Activated naive CD4-positive, alpha-beta T cell treated with anti-CD3 and anti-CD28 coated beads, Interleukin-2, amount 10 ng/mL, durations not matched to agents 7 days and 5 days (primary cell): ENCODE results near the gene CDC42SE2.

ENCODE experiments used
- CTCF ChIA-PET: fragments of 350-600 bp; sonication (Branson Sonifier 250); formaldehyde crosslinking; loops from one replicate; lab custom pipeline; 2021; ENCODE audit warnings: antibody characterized with exemption; lab: Charles Lee
- DNase-seq: peaks from one replicate; pipeline ENCODE4 v3.0.0-alpha.2; 2020
- H3K27ac Mint-ChIP-seq: one replicate; pipeline ENCODE4 v1.8.0; 2021; ENCODE audit warnings: mild to moderate bottlenecking, moderate library complexity, mixed read lengths
- H3K27me3 Mint-ChIP-seq: one replicate; pipeline ENCODE4 v1.8.0; 2021; ENCODE audit warnings: mild to moderate bottlenecking, mixed read lengths
- H3K36me3 Mint-ChIP-seq: one replicate; pipeline ENCODE4 v1.8.0; 2021; ENCODE audit warnings: mixed read lengths
- H3K4me1 Mint-ChIP-seq: one replicate; pipeline ENCODE4 v1.8.0; 2021; ENCODE audit warnings: mixed read lengths
- H3K4me3 Mint-ChIP-seq: one replicate; pipeline ENCODE4 v1.8.0; 2021; ENCODE audit warnings: mild to moderate bottlenecking, moderate library complexity, mixed read lengths
- H3K9me3 Mint-ChIP-seq: one replicate; pipeline ENCODE4 v1.8.0; 2021; ENCODE audit warnings: mixed read lengths

CDC42SE2 gene, protein sequence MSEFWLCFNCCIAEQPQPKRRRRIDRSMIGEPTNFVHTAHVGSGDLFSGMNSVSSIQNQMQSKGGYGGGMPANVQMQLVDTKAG

GRCh38 chr5:131263648-131264450 is at the start of gene CDC42SE2:
CDC42SE2 (plus strand) TSS chr5:131264053; CDS start chr5:131359494, 95,441 bp downstream.
- DNase-seq, result peak; percentile 88
- peaks cover 54% of the 10 kb centered on the region for H3K4me1 Mint-ChIP-seq

GRCh38 chr5:131214609-131215227 is 49.1 kb upstream of the CDC42SE2 start:
- CTCF ChIA-PET, result interaction anchor here (1.2 to 1.5 kb wide), 2 partner anchors 35 to 168 kb away, joined by 3 to 4 read pairs; no protein-coding TSS in a partner anchor
- H3K27ac Mint-ChIP-seq, result no peak overlapping the region
- H3K27me3 Mint-ChIP-seq, result no peaks in the 10 kb centered on the region

More at GRCh38 chr5:131263648-131264450, at the start of gene CDC42SE2:
- Mint-ChIP-seq H3K9me3 (no peaks in the 10 kb centered on the region), H3K36me3 (peaks cover 34% of the 10 kb centered on the region), H3K4me3 (peak within 1 kb of the TSS; percentile 82), H3K27ac (peak within 1 kb of the TSS; percentile 95), H3K27me3 (no peaks in the 10 kb centered on the region)
- CTCF ChIA-PET, result interaction anchor here (1.0 to 3.1 kb wide), 10 partner anchors 10 to 132 kb away, joined by 3 to 32 read pairs (median 6); no protein-coding TSS in a partner anchor

GRCh38 chr5:131217791-131218190 is 46.1 kb upstream of the CDC42SE2 start:
- DNase-seq, result no peak
- H3K9me3 Mint-ChIP-seq, result no peaks in the 10 kb centered on the region
- no peak overlapping the region for H3K27ac Mint-ChIP-seq
- H3K36me3 Mint-ChIP-seq, result peaks cover 8% of the 10 kb centered on the region
- H3K27me3 Mint-ChIP-seq, result no peaks in the 10 kb centered on the region
- no peak overlapping the region for H3K4me3 Mint-ChIP-seq
- CTCF ChIA-PET, result no interaction called here
- H3K4me1 Mint-ChIP-seq, result peaks cover 18% of the 10 kb centered on the region

More at GRCh38 chr5:131214609-131215227, 49.1 kb upstream of the CDC42SE2 start:
- Mint-ChIP-seq H3K9me3 (no peaks in the 10 kb centered on the region), H3K36me3 (peaks cover 7% of the 10 kb centered on the region), H3K4me3 (no peak overlapping the region), H3K4me1 (peaks cover 42% of the 10 kb centered on the region)
- DNase-seq, result no peak

DNA sequence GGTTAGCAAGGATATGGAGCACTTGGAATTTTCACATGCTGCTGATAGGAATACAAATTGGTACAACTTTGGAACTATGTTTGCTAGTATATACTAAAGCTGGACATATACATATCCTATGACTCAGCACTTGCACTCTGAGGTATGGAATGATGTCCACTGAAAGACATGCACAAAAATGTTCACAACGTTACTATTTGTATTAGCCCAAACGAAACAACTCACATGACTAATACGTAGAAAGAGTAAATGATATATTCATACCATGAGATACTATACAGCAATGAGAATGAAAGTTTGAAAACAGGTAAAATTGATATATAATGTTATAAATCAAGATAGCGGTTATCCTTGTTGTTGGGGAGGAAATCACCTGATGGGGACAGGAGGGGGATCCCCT is 45.5 kb upstream of the CDC42SE2 start:
- Mint-ChIP-seq H3K9me3 (no peaks in the 10 kb centered on the region), H3K4me3 (no peak overlapping the region), H3K27me3 (no peaks in the 10 kb centered on the region), H3K27ac (no peak overlapping the region), H3K4me1 (peaks cover 18% of the 10 kb centered on the region), H3K36me3 (peaks cover 8% of the 10 kb centered on the region)
- CTCF ChIA-PET, result no interaction called here
- no peak for DNase-seq

DNA sequence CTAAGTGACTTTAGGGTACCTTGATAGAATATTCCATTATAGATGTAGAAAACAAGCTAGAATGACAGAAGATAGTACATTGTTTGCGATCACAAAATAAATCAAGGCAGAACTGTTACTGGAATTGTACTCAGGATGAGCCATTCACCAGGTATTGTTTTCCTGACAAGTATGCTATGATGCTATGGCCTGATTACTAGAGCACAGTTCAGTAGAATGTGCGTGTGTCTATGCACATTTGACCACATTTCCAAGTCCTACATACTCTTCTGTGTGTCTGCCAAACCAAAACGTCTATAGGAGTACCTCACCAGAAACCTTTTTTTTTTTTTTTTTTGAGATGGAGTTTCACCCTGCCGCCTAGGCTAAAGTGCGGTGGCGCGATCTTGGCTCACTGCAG is 43.3 kb upstream of the CDC42SE2 start:
- H3K4me1 Mint-ChIP-seq, result peaks cover 4% of the 10 kb centered on the region
- peaks cover 4% of the 10 kb centered on the region for H3K36me3 Mint-ChIP-seq
- no peaks in the 10 kb centered on the region for H3K27me3 Mint-ChIP-seq
- H3K27ac Mint-ChIP-seq, result no peak overlapping the region
- H3K4me3 Mint-ChIP-seq, result no peak overlapping the region
- no peaks in the 10 kb centered on the region for H3K9me3 Mint-ChIP-seq
- CTCF ChIA-PET, result no interaction called here
- no peak for DNase-seq

GRCh38 chr5:131221008-131221703 is 42.7 kb upstream of the CDC42SE2 start:
- DNase-seq, result no peak
- Mint-ChIP-seq H3K4me3 (no peak overlapping the region), H3K27ac (no peak overlapping the region), H3K27me3 (no peaks in the 10 kb centered on the region), H3K9me3 (no peaks in the 10 kb centered on the region), H3K4me1 (peaks cover 4% of the 10 kb centered on the region), H3K36me3 (peaks cover 4% of the 10 kb centered on the region)
- CTCF ChIA-PET, result interaction anchor here (1.5 kb wide), 1 partner anchor 12 kb away, joined by 3 read pairs; no protein-coding TSS in a partner anchor

DNA sequence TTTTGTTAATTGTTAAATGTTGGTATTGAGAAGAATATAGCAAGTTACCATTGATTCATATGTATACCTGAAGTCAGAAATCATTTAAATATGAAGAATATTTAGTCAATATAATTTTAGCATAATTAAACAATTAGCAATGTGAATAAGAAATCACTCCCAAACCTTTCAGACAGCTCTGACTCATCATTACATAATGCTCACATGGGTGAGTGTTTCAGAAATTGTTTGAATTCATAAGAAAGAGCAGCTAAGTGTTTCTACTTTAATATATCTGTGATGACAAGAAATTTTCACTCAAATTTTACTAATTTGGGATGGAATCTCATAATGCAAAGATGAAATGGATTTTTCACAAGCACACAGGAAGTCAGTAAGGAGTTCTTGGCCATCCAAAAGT is 42.0 kb upstream of the CDC42SE2 start:
- no peak overlapping the region for H3K4me3 Mint-ChIP-seq
- H3K4me1 Mint-ChIP-seq, result peaks cover 4% of the 10 kb centered on the region
- CTCF ChIA-PET, result interaction anchor here (1.5 kb wide), 1 partner anchor 13 kb away, joined by 3 read pairs; no protein-coding TSS in a partner anchor
- no peaks in the 10 kb centered on the region for H3K27me3 Mint-ChIP-seq
- peaks cover 4% of the 10 kb centered on the region for H3K36me3 Mint-ChIP-seq
- H3K9me3 Mint-ChIP-seq, result no peaks in the 10 kb centered on the region
- DNase-seq, result no peak
- no peak overlapping the region for H3K27ac Mint-ChIP-seq

DNA sequence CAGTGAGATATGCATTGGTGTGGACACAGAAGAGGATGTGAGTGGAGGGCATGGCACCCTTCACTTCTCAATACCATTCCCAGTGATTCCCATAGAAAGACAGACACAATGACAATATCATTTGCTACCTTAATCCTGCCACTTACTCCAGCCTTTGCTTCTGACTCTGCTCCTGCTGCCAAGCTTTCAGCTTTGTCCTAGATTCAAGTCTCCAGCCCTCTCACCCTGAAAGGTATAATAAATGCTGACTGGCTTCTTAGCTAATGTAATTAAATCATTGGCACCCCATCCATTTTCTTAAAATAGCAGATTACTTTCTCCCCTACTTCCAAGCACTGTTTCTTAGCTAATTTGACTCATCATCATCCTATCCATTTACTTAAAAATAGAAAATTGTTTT is 41.1 kb upstream of the CDC42SE2 start:
- Mint-ChIP-seq H3K36me3 (peaks cover 4% of the 10 kb centered on the region), H3K27ac (no peak overlapping the region), H3K4me1 (peaks cover 4% of the 10 kb centered on the region), H3K9me3 (no peaks in the 10 kb centered on the region), H3K4me3 (no peak overlapping the region), H3K27me3 (no peaks in the 10 kb centered on the region)
- CTCF ChIA-PET, result interaction anchor here (0.8 to 1.5 kb wide), 2 partner anchors 14 to 29 kb away, joined by 3 read pairs; no protein-coding TSS in a partner anchor
- DNase-seq, result no peak

DNA sequence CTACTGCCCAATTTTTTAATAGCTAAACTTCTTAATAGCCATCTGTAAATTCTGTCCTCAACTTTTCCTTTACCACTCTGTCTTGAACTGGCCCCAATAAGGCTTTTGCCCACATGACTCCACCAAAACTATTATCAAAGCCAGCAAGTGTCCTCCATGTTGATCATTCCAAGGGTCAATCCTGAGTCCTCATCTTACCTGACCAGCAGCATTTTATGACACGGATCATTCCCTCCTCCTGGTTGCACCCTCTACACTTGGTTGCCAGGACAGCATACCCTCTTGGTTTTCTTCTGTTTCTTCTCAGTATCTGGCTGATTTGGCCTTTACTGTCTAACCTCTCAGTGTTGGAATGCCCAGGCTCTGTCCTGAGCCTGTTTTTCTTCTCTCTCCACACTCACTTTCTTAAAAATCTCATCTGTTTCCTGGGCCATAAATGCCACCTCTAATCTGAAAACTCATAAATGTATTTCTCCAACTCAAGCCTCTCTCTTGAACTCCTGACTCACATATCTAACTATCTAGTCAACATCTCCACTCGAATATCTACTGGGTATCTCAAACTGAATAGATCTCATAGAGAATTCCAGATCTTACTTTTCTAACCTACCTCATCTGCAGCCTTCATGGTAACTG is 40.0 kb upstream of the CDC42SE2 start:
- Mint-ChIP-seq H3K27ac (no peak overlapping the region), H3K4me3 (no peak overlapping the region), H3K27me3 (no peaks in the 10 kb centered on the region), H3K4me1 (peaks cover 5% of the 10 kb centered on the region), H3K9me3 (no peaks in the 10 kb centered on the region), H3K36me3 (peaks cover 4% of the 10 kb centered on the region)
- no peak for DNase-seq
- CTCF ChIA-PET, result interaction anchor here (0.9 kb wide), 1 partner anchor 13 kb away, joined by 3 read pairs; no protein-coding TSS in a partner anchor

GRCh38 chr5:131224387-131225201 is 39.3 kb upstream of the CDC42SE2 start:
- Mint-ChIP-seq H3K36me3 (peaks cover 4% of the 10 kb centered on the region), H3K9me3 (no peaks in the 10 kb centered on the region), H3K4me1 (peaks cover 3% of the 10 kb centered on the region), H3K27ac (no peak overlapping the region), H3K27me3 (no peaks in the 10 kb centered on the region), H3K4me3 (no peak overlapping the region)
- CTCF ChIA-PET, result interaction anchor here (0.9 kb wide), 1 partner anchor 13 kb away, joined by 3 read pairs; no protein-coding TSS in a partner anchor
- DNase-seq, result peak; percentile 24

DNA sequence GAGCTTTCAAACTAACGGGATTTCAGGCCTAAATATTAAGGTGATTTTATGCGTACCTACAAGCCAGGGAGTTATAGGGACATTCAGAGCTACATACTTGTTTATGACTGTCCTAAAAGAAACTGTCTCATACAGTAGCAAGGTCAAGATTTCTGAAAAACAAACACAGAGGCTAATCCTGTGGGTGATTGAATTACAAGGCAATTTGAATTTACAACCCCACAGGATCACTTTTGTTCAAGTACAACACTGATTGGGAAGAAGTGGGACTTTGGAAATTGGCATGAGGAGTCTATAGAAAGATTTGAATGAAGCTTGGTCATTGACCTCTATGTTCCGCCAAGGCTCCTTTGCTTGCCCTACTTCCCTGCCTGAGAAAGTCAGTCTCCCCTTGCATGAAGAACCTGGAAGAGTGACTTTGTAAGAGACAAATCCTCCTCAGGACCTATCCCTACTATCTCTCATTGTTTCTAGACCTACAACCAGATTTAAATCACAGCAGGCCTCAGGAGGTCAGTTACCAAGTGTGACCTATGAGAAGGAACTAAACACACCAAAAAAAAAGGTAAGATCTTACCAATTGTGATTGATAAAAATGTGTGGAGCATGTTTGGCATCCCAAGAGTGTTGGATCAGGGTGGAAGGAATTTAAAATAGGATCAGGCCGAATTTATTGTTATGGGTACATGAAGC is 38.4 kb upstream of the CDC42SE2 start:
- DNase-seq, result no peak
- Mint-ChIP-seq H3K27ac (no peak overlapping the region), H3K9me3 (no peaks in the 10 kb centered on the region), H3K36me3 (peaks cover 4% of the 10 kb centered on the region), H3K4me3 (no peak overlapping the region), H3K4me1 (peaks cover 7% of the 10 kb centered on the region), H3K27me3 (no peaks in the 10 kb centered on the region)
- CTCF ChIA-PET, result no interaction called here

DNA sequence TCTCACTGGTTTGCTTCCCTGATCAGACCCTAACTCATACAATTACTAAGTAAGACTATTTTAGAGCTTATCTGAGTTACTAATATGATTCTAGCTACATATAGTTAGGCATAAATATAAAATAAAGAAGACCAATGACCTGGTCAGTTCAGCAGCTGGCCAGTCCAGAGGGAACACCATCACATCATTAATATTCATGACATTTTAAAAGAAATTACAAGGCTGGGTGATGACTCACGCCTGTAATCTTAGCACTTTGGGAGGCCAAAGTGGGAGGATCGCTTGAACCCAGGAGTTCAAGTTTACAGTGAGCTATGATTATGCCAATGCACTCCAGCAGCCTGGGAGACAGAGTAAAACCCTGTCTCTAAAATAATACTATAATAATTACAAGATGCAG is 37.0 kb upstream of the CDC42SE2 start:
- no peak overlapping the region for H3K4me3 Mint-ChIP-seq
- DNase-seq, result no peak
- no peaks in the 10 kb centered on the region for H3K36me3 Mint-ChIP-seq
- no peaks in the 10 kb centered on the region for H3K27me3 Mint-ChIP-seq
- CTCF ChIA-PET, result no interaction called here
- H3K9me3 Mint-ChIP-seq, result no peaks in the 10 kb centered on the region
- H3K4me1 Mint-ChIP-seq, result peaks cover 8% of the 10 kb centered on the region
- no peak overlapping the region for H3K27ac Mint-ChIP-seq
